ENCODE results near the gene ZBTB46.

The ZBTB46 gene

DNA sequence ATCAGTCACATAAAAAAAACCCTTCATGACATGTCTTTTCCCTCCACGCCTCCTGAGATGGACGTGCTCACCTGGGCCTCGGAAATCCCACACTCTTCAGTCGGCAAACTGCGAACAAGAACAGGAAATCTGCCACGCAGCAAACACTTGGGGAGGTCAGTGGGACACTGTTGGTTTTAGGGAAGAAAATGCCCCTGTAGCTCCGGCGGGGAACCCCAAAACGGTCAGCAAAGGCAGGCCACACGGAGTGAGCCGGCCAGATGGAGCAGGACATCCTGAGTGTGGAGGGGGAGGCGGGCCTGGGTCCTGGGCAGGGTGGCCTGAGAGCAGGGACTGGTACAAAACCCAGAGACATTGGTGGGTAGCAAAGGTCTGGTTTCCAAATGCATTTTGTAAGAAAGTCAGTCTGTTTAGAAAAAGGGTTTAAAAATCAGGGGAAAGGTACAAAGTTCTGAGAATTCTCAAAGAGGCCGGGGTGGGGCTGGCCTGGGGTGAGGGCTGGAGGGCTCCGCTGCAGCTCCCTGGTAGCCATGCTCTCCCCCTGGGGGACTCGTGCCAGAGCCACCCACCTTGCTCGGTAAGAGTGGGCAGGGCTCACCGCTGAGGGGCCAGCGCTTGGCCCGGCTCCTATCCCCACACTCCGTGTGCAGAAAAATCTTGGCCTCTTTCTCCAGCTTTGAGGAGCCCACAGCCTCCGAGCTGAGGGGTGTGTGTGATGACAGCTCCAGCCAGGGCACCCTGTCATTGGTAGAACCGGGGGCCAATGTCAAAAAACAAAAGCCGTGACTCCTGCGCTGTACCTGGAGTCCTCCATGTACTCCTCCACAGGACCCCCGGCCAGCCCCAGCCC lies 86.3 kb downstream of the ZBTB46 start:
- DNase-seq = no peak

DNA sequence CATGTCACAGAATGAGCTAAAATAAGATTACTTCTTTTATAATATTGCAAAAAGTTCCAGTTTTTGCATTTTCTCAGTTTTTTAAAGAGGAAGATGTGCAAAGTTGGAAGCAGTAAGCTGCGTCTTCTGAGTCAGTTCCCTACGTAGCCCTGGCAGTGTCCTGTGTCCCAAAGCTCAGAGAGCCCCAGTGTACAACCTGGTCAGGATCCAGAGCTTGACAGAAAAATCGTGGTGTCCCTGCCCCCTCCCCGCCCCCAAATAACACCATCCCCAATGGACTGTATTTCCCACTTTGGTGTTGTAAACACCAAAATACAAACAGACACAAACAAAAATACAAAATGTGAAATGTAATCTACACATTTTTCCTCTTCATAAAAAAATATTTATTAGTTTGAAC lies 86.9 kb downstream of the ZBTB46 start:
- DNase-seq = no peak

DNA sequence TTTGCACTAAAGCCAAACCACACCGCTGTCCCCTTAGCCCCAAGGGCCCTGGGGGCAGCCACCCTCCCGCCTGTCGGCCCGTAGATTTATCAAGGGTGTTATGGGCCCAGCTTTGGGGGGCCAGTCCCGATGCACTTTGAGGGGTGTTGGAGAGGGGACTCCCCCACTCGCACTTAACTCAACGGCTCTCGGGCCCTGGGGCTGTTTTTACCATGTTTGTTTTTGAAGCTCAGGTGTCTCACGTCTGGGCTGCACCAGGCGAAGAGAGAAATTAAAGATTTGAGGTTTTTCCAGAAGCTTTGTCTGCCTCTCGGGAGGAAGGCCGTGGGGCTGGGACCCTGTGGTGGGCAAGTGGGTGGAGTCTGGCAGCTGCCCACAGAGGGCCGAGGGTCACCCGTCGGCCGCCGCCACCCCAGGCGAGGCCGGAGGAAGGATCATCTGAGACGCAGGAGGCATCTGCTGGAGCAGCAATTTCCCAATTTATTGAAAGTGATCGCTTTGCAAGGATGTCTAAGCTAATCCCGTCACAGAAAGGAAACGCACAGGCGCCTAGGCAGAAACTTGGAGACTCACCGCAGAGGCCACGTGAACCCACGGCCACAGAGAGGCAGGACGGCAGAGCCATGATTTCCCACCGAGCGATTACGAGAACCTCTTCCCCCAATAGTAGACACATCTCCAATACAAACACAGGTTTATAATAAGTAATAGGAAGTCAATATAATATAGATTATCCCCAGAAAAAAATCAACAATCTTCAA lies 87.7 kb downstream of the ZBTB46 start:
- no peak for DNase-seq

GRCh38 chr20:63742381-63743024 lies 88.6 kb downstream of the ZBTB46 start:
- no peak for DNase-seq

- no peak for DNase-seq
Measured at GRCh38 chr20:63741676-63742380, 89.2 kb downstream of the ZBTB46 start.

DNA sequence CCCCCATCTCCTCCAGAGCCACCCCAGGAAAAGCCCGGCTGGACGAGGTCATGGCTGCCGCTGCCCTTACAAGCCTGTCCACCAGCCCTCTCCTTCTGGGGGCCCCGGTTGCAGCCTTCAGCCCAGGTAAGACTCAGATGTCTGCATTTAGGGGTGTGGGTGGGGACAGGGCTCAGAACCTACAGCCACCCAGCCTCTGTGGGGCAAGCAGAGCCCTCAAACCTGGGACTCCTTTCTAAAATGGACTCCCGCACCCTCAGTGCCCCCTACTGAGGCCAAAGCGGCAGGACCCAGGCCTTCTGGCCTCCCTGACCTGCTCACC lies 89.7 kb downstream of the ZBTB46 start:
- no peak for DNase-seq

GRCh38 chr20:63740627-63741353 lies 90.3 kb downstream of the ZBTB46 start:
- DNase-seq = peak; percentile 79 to 87 (median 84)

DNA sequence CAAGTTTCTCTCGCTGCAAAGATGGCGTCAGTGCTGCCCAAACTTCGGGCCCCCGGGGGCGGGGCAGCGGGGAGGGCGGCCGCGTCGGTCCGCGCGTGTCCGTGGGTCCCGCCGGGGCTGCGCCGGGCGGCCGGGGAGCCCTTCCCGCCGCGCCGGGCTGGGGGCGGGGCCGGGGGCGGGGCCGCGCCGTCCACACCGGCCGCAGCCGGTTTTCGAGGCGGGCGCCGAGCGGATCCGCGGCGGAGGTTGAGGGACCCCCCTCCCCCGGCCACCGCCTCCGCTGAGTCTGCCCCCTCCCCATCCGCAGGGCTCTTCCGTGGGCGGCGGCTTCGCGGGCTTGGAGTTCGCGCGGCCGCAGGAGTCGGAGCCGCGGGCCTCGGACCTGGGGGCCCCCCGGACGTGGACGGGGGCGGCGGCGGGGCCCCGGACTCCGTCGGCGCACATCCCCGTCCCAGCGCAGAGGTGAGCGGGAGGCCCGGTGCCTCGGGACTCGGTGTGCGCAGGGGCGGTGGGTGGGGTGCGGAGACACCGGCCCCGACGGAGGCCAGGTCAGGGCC lies 90.9 kb downstream of the ZBTB46 start:
- DNase-seq = peak; percentile 52 to 75 (median 66)

- peak; percentile 66 to 91 (median 70) for DNase-seq
Measured at GRCh38 chr20:63739130-63740069, 91.7 kb downstream of the ZBTB46 start, which contains the start of gene SLC2A4RG. TSS of gene SLC2A4RG (plus strand) at chr20:63739776. CDS start at chr20:63739913, 137 bp downstream.

GRCh38 chr20:63738687-63739129 lies 92.4 kb downstream of the ZBTB46 start:
- peak in 1 of 3 experiments; percentile 40 for DNase-seq

DNA sequence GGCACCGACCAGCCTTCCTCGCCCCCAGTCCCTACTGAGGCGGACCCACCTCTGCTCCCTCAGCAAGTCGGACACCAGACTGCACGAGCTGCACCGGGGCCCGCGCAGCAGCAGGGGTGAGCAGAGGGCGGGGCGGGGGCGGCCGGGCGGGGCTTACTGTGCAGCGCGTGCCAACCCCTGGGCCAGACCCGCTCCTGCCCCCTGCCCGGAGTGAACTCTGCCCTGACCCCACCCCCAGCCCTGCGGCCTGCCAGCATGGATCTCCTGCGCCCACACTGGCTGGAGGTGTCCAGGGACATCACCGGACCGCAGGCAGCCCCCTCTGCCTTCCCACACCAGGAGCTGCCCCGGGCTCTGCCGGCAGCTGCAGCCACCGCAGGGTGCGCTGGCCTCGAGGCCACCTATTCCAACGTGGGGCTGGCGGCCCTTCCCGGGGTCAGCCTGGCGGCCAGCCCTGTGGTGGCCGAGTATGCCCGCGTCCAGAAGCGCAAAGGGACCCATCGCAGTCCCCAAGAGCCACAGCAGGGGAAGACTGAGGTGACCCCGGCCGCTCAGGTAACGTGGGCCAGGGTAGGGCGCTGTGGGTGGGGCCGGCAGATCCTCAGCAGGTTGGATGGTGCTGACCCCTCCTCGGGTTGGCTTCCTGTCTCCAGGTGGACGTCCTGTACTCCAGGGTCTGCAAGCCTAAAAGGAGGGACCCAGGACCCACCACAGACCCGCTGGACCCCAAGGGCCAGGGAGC lies 92.9 kb downstream of the ZBTB46 start:
- no peak for DNase-seq

GRCh38 chr20:63737695-63737944 lies 93.4 kb downstream of the ZBTB46 start:
- DNase-seq = no peak

DNA sequence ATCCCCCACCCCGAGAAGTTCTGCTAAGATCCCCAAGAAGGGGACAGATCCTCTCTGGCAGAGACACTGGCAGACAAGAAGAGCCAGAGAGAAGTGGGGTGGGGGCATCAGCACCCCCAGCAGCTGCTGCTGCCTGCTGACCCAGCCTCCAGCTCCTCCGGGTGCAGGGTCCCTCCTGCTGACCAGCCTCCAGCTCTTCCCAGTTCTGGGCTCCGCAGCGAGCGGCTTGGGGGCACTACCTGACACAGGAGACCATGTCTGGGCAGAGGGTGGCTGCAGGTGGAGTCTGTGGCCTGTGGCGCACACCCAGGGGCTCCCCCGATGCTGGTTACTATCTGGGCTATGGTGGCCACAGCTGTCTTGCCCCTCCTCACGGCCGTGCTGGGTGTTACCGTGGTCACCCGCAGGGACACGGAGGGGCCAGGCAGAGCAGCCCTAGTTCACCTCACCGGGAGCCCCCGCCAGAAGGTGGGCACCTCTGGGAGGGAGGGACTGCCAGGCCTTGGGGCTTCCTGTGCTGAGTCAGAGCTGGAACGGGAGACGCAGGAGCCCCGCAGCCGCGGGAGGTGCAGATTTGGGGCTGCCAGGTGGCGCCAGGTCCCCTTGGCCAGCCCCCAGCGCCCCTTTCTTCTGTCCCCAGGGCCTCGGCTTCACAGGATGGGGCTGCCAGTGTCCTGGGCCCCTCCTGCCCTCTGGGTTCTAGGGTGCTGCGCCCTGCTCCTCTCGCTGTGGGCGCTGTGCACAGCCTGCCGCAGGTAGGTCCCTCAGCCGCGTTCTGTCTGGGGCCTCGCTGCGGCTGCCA lies 94.0 kb downstream of the ZBTB46 start:
- DNase-seq = no peak

GRCh38 chr20:63735859-63736718 lies 95.0 kb downstream of the ZBTB46 start, which contains the start of gene LIME1:
TSS of gene LIME1 (plus strand) at chr20:63736664. CDS start at chr20:63737550, 886 bp downstream.
- no peak for DNase-seq

GRCh38 chr20:63734946-63735858 lies 95.9 kb downstream of the ZBTB46 start:
- no peak for DNase-seq

GRCh38 chr20:63734111-63734945 lies 96.7 kb downstream of the ZBTB46 start:
- no peak for DNase-seq
